Measurements from ENCODE around the gene AAK1. TPM values are rescaled to one million over a fixed set of nuclear protein-coding genes. Genes with fewer than 3 reads are reported as not detected.

The AAK1 gene
- total RNA-seq, 1 experiment from 2014 or later = 30.6 TPM

DNA sequence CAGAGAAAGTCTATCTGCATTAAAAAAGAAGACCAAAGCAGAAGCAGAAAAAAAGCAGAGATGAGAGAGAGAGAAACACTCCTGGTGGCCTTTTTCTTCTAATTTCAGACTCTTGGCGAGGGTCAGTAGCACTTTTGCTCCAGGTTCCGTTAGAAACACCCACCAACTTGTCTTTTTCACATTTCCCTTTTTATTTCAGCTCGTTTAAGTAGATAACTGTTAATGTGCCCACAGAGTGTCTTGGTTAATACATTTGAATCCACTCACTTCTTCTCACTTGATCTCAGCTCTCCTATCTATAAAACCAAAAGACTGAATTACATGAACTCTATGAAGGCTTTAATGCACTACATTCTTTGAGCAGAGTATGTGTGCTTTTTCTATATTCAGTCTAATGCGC lies 63.1 kb downstream of the AAK1 start:
- Mint-ChIP-seq H3K9me3 (no peaks in the 10 kb centered on the region), H3K4me3 (no peak overlapping the region), H3K36me3 (ENCODE audit: insufficient read depth in 1 of 3, low read depth in 3 of 3) (no peaks in the 10 kb centered on the region; a peak in 1 of 7 replicates), H3K27me3 (ENCODE audit: low read depth) (no peaks in the 10 kb centered on the region), H3K4me1 (peaks cover 26 to 39% of the 10 kb centered on the region in 2 experiments), H3K27ac (no peak overlapping the region)
- no peaks in the 10 kb centered on the region for H3K9me3 ChIP-seq (ENCODE audit: control insufficient read depth, low read depth, low read length)
- no peak overlapping the region for H2BK5ac ChIP-seq (ENCODE audit: insufficient read length, low read length)
- H3K23ac ChIP-seq (ENCODE audit: insufficient read length, low read depth, low read length) = no peak overlapping the region
- no peaks in the 10 kb centered on the region for H3K23me2 ChIP-seq (ENCODE audit: insufficient read length, low read depth, low read length, poor library complexity, severe bottlenecking)
- H3K4me1 ChIP-seq (ENCODE audit: insufficient read depth, low read length) = peaks cover 5% of the 10 kb centered on the region; the same call in 1 of the 2 replicates
- peaks cover 3% of the 10 kb centered on the region for H3K79me1 ChIP-seq (ENCODE audit: insufficient read depth, low read depth, low read length, poor library complexity, severe bottlenecking)
- no peak overlapping the region for H3K9ac ChIP-seq (ENCODE audit: extremely low read depth, insufficient read length, low read length)
- no peak overlapping the region for H2BK120ac ChIP-seq (ENCODE audit: low read depth, low read length, poor library complexity, severe bottlenecking)
- TF ChIP-seq CTCF (conservative IDR thresholded peaks at IDR 0.05) = no peak
- H2AFZ ChIP-seq (ENCODE audit: low read length) = no peak overlapping the region
- H2BK15ac ChIP-seq (ENCODE audit: low read depth, low read length) = no peak overlapping the region
- WGBS (ENCODE audit: extremely low coverage, insufficient read length, low lambda C conversion rate) = no CpG with 5 or more reads among the region's 4 CpGs
- H4K8ac ChIP-seq (replicated peaks; ENCODE audit: insufficient read length, low read depth, low read length) = no peak overlapping the region
- no peak overlapping the region for H3K27ac ChIP-seq (ENCODE audit: insufficient read length, low read depth, low read length)
- H3T11ph ChIP-seq (ENCODE audit: low read length) = no peak overlapping the region
- peaks cover 5% of the 10 kb centered on the region; the same call in 1 of the 2 replicates for H3K79me2 ChIP-seq (ENCODE audit: insufficient read depth, low read length)
- no peak overlapping the region for H4K5ac ChIP-seq (ENCODE audit: insufficient read length, low read depth, low read length)
- H3K56ac ChIP-seq (ENCODE audit: insufficient read length, low read depth, low read length) = no peak overlapping the region
- no peak for DNase-seq
- H4K91ac ChIP-seq (ENCODE audit: insufficient read length, low read depth, low read length) = no peak overlapping the region
- no peak overlapping the region for H3K14ac ChIP-seq (ENCODE audit: insufficient read depth, low read length)
- H2BK20ac ChIP-seq (ENCODE audit: low read depth, low read length, poor library complexity, severe bottlenecking) = no peak overlapping the region
- no peak overlapping the region for H3K18ac ChIP-seq (ENCODE audit: insufficient read length, low read depth, low read length)
- H4K20me1 ChIP-seq (ENCODE audit: control insufficient read depth, insufficient read depth, insufficient read length) = no peaks in the 10 kb centered on the region
- no peaks in the 10 kb centered on the region for H3K27me3 ChIP-seq (ENCODE audit: insufficient read depth, low read length)
- H2BK12ac ChIP-seq (ENCODE audit: insufficient read length, low read depth, low read length) = no peak overlapping the region
- H3K4ac ChIP-seq (ENCODE audit: low read depth, low read length) = no peak overlapping the region
- H2AK5ac ChIP-seq (ENCODE audit: insufficient read length, low read length) = no peak overlapping the region
- no peak overlapping the region for H3K4me2 ChIP-seq (ENCODE audit: insufficient read depth, insufficient read length, low read length)
